Measurements from ENCODE around the gene NCOA5.

The NCOA5 gene

GRCh38 chr20:46120136-46120535, 30.4 kb upstream of the NCOA5 start (continued):
- no peak for TF ChIP-seq ZNF830 (tag by site-specific recombination; IDR thresholded peaks at IDR 0.05; ENCODE audit: low read depth)
- no peak for TF ChIP-seq ZNF366 (tag by site-specific recombination; conservative IDR thresholded peaks at IDR 0.05)

- TF ChIP-seq ZNF560 (tag by site-specific recombination; IDR thresholded peaks at IDR 0.05; ENCODE audit: borderline replicate concordance) (no peak), TRIM28 (IDR thresholded peaks at IDR 0.05; ENCODE audit: borderline replicate concordance, low read length) (no peak), KLF8 (tag by site-specific recombination; IDR thresholded peaks at IDR 0.05) (no peak), TSHZ1 (tag by site-specific recombination; IDR thresholded peaks at IDR 0.05; ENCODE audit: borderline replicate concordance) (no peak), ZNF677 (tag by site-specific recombination; IDR thresholded peaks at IDR 0.05) (no peak), ZNF423 (tag by site-specific recombination; IDR thresholded peaks at IDR 0.05) (no peak), ZBTB48 (tag by site-specific recombination; IDR thresholded peaks at IDR 0.05) (no peak), ZNF792 (tag by site-specific recombination; IDR thresholded peaks at IDR 0.05) (no peak), GLI2 (tag by site-specific recombination; IDR thresholded peaks at IDR 0.05; ENCODE audit: borderline replicate concordance, low read depth) (no peak), ZNF311 (tag by site-specific recombination; IDR thresholded peaks at IDR 0.05; ENCODE audit: borderline replicate concordance) (no peak), ZNF791 (tag by site-specific recombination; IDR thresholded peaks at IDR 0.05) (no peak), ZNF133 (tag by site-specific recombination; IDR thresholded peaks at IDR 0.05) (no peak), ZNF843 (tag by site-specific recombination; IDR thresholded peaks at IDR 0.05) (no peak), ZNF169 (tag by site-specific recombination; IDR thresholded peaks at IDR 0.05) (no peak)
- H3K9me3 ChIP-seq (ENCODE audit: control insufficient read depth, insufficient read depth, low read depth, low read length) = no peaks in the 10 kb centered on the region
- POLR2A ChIA-PET = no interaction called here
- no peak overlapping the region for H3K27ac ChIP-seq (ENCODE audit: extremely low read depth, low read depth, low read length)
- no peaks in the 10 kb centered on the region for H3K36me3 ChIP-seq (ENCODE audit: control insufficient read depth in 2 of 2, insufficient read depth in 1 of 2, low read length in 2 of 2)
- CTCF ChIA-PET = interaction anchor here (0.7 to 2.8 kb wide), 5 partner anchors 9 to 1283 kb away, joined by 3 to 13 read pairs (median 5); no protein-coding TSS in a partner anchor
- no peaks in the 10 kb centered on the region for H3K4me1 ChIP-seq (ENCODE audit: control insufficient read depth, insufficient read depth, low read length)
- no peak overlapping the region for H3K4me3 ChIP-seq (ENCODE audit: low read depth, low read length)
These were observed 29.8 kb upstream of the NCOA5 start for GRCh38 chr20:46119547-46119946.

- H3K4me3 ChIP-seq (ENCODE audit: low read depth, low read length) = no peak overlapping the region
- ChIA-PET CTCF (interaction anchor here (1.0 to 2.8 kb wide), 3 partner anchors 13 to 231 kb away, joined by 4 to 13 read pairs (median 5); no protein-coding TSS in a partner anchor), POLR2A (no interaction called here)
- TF ChIP-seq ZNF449 (tag by site-specific recombination; IDR thresholded peaks at IDR 0.05) (no peak), ZBTB44 (tag by site-specific recombination; IDR thresholded peaks at IDR 0.05) (no peak), ZNF416 (tag by site-specific recombination; IDR thresholded peaks at IDR 0.05) (no peak), ZNF660 (tag by site-specific recombination; IDR thresholded peaks at IDR 0.05) (no peak), ZNF24 (tag by site-specific recombination; IDR thresholded peaks at IDR 0.05) (no peak), ZBTB17 (tag by site-specific recombination; IDR thresholded peaks at IDR 0.05) (no peak), KLF8 (tag by site-specific recombination; IDR thresholded peaks at IDR 0.05) (no peak), ZNF112 (tag by site-specific recombination; IDR thresholded peaks at IDR 0.05) (no peak), MYNN (tag by site-specific recombination; IDR thresholded peaks at IDR 0.05; ENCODE audit: borderline replicate concordance) (no peak), ZNF548 (tag by site-specific recombination; IDR thresholded peaks at IDR 0.05) (no peak), AEBP2 (tag by site-specific recombination; IDR thresholded peaks at IDR 0.05; ENCODE audit: borderline replicate concordance) (no peak), ZNF133 (tag by site-specific recombination; IDR thresholded peaks at IDR 0.05) (no peak), ZNF580 (tag by site-specific recombination; IDR thresholded peaks at IDR 0.05) (no peak)
These were observed 29.3 kb upstream of the NCOA5 start for GRCh38 chr20:46119028-46119546.

More at GRCh38 chr20:46119028-46119546, 29.3 kb upstream of the NCOA5 start:
- no peaks in the 10 kb centered on the region for H3K9me3 ChIP-seq (ENCODE audit: control insufficient read depth, insufficient read depth, low read depth, low read length)
- no peaks in the 10 kb centered on the region for H3K4me1 ChIP-seq (ENCODE audit: control insufficient read depth, insufficient read depth, low read length)
- no peak overlapping the region for H3K27ac ChIP-seq (ENCODE audit: extremely low read depth, low read depth, low read length)
- no peaks in the 10 kb centered on the region for H3K36me3 ChIP-seq (ENCODE audit: control insufficient read depth in 2 of 2, insufficient read depth in 1 of 2, low read length in 2 of 2)

Measured in HEK293 (cell line).